ENCODE measurements around the gene NNAT.

Gene NNAT

GRCh38 chr20:37527638-37528445 is 6.8 kb downstream of the NNAT start, which contains the start of gene BLCAP:
BLCAP (minus strand) TSS chr20:37527876; CDS start chr20:37519174, 8,702 bp downstream.
- Histone ChIP-seq H3K9me3 (no peaks in the 10 kb centered on the region), H3K27ac (peak within 1 kb of the TSS; percentile 90), H3K27me3 (peaks cover 6% of the 10 kb centered on the region), H3K4me1 (ENCODE audit: control insufficient read depth in 1 of 2, insufficient read depth in 1 of 2, low read depth in 1 of 2, low read length in 1 of 2) (peaks cover 26% of the 10 kb centered on the region in 2 experiments), H3K4me3 (ENCODE audit: low read depth in 1 of 2, low read length in 1 of 2) (peak within 1 kb of the TSS; percentile 91 to 98), H3K36me3 (no peaks in the 10 kb centered on the region)
- TF ChIP-seq CTCF (IDR thresholded peaks at IDR 0.05) = peak; percentile 25

GRCh38 chr20:37528446-37529213 is 7.6 kb downstream of the NNAT start:
- H3K9me3 ChIP-seq = no peaks in the 10 kb centered on the region
- peak overlapping the region; percentile 91 to 98 for H3K4me3 ChIP-seq (ENCODE audit: low read depth in 1 of 2, low read length in 1 of 2)
- H3K27me3 ChIP-seq = peaks cover 6% of the 10 kb centered on the region
- no peak for TF ChIP-seq CTCF (IDR thresholded peaks at IDR 0.05)
- H3K27ac ChIP-seq = peak overlapping the region; percentile 90
- H3K4me1 ChIP-seq (ENCODE audit: control insufficient read depth in 1 of 2, insufficient read depth in 1 of 2, low read depth in 1 of 2, low read length in 1 of 2) = peaks cover 21 to 26% of the 10 kb centered on the region in 2 experiments
- no peaks in the 10 kb centered on the region for H3K36me3 ChIP-seq

- Histone ChIP-seq H3K4me1 (ENCODE audit: control insufficient read depth in 1 of 2, insufficient read depth in 1 of 2, low read depth in 1 of 2, low read length in 1 of 2) (peaks cover 21 to 26% of the 10 kb centered on the region in 2 experiments), H3K4me3 (ENCODE audit: low read depth in 1 of 2, low read length in 1 of 2) (no peak overlapping the region), H3K27ac (no peak overlapping the region), H3K27me3 (peaks cover 6% of the 10 kb centered on the region), H3K36me3 (no peaks in the 10 kb centered on the region), H3K9me3 (no peaks in the 10 kb centered on the region)
- no peak for TF ChIP-seq CTCF (IDR thresholded peaks at IDR 0.05)
Measured at GRCh38 chr20:37529214-37529967, 8.3 kb downstream of the NNAT start.

DNA sequence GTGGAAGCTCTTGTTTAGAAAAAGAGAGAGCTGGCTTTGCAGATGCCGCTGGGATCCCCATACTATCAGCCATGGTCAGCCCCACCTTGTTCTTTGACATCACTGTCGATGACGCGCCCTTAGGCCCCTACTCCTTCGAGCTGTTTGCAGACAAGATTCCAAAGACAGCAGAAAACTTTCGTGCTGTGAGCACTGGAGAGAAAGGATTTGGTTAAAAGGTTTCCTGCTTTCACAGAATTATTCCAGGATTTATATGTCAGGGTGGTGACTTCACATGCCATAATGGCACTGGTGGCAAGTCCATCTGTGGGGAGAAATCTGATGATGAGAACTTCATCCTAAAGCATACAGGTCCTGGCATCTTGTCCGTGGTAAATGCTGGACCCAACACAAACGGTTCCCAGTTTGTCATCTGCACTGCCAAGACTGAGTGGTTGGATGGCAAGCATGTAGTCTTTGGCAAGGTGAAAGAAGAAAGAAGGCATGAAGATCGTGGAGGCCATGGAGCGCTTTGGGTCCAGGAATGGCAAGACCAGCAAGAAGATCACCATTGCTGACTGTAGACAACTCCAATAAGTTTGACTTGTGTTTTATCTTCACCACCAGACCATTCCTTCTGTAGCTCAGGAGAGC is 9.0 kb downstream of the NNAT start:
- peaks cover 21 to 26% of the 10 kb centered on the region in 2 experiments for H3K4me1 ChIP-seq (ENCODE audit: control insufficient read depth in 1 of 2, insufficient read depth in 1 of 2, low read depth in 1 of 2, low read length in 1 of 2)
- no peaks in the 10 kb centered on the region for H3K36me3 ChIP-seq
- no peaks in the 10 kb centered on the region for H3K9me3 ChIP-seq
- H3K27me3 ChIP-seq = peaks cover 6% of the 10 kb centered on the region
- no peak for TF ChIP-seq CTCF (IDR thresholded peaks at IDR 0.05)
- no peak overlapping the region for H3K4me3 ChIP-seq (ENCODE audit: low read depth in 1 of 2, low read length in 1 of 2)
- no peak overlapping the region for H3K27ac ChIP-seq

- Histone ChIP-seq H3K9me3 (no peaks in the 10 kb centered on the region), H3K27ac (no peak overlapping the region), H3K4me3 (ENCODE audit: low read depth in 1 of 2, low read length in 1 of 2) (no peak overlapping the region), H3K36me3 (no peaks in the 10 kb centered on the region), H3K4me1 (ENCODE audit: control insufficient read depth in 1 of 2, insufficient read depth in 1 of 2, low read depth in 1 of 2, low read length in 1 of 2) (peaks cover 20 to 23% of the 10 kb centered on the region in 2 experiments), H3K27me3 (peaks cover 6% of the 10 kb centered on the region)
- no peak for TF ChIP-seq CTCF (IDR thresholded peaks at IDR 0.05)
Measured at GRCh38 chr20:37530696-37531095, 9.6 kb downstream of the NNAT start.

Measured in neutrophil (primary cell).